Hematopoietic multipotent progenitor cell treated with erythropoietin and hydrocortisone succinate and interleukin-3 and kit ligand, for 15 days (in vitro differentiated cells): ENCODE results near the gene CCDC124.
"Not testable (repeated sequence)": the region's sequence is repeated elsewhere in the genome, so short reads cannot be mapped to it uniquely, and the experiment has no call there.

Source experiments
- DNase-seq: peaks from one replicate; pipeline ENCODE4 v3.0.0-alpha.2; 2015; ENCODE audit warnings: low spot score

CCDC124 gene

GRCh38 chr19:17986569-17986968 is 53.8 kb downstream of the CCDC124 start:
- not testable (repeated sequence) for DNase-seq

- no peak for DNase-seq
Measured at GRCh38 chr19:17988161-17988560, 55.3 kb downstream of the CCDC124 start.

GRCh38 chr19:17989425-17990094 is 56.7 kb downstream of the CCDC124 start:
- no peak for DNase-seq

DNA sequence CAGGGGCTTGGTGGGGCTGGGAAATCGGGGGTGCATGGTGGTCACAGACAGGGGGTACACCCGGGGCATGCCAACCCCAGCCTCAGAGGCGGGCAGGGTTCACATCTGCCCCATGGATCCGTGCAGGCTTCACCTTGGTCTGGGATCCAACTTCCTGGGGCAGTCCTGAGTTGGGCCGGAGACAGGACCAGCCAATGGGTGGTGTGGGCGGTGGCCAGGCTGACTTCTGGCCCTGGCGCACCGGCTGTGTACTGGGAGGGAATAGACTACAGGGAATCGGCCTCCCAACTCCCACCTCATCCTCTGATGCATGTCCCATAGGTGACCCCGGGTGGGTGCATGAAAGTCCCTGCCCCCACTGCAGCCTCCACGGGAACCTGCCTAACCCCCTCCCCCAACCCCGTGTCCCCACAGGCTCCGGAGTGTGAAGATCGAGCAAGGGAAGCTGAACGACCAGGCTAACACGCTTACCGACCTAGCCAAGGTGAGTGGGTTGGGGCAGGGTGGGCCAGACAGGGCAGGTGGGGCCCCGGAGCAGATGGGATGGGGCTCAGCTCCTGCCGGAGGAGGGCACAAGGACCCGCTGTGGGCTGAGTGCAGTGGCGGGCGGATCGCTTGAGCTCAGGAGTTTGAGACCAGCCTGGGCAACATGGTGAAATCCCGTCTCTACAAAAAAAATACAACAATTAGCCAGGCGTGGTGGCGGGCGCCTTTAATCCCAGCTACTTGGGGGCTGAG is 60.4 kb downstream of the CCDC124 start:
- DNase-seq: no peak
